ENCODE measurements around the gene TMEM9.
A peak's percentile ranks its signal among the peaks of the same experiment; 100 is the strongest.

The TMEM9 gene

DNA sequence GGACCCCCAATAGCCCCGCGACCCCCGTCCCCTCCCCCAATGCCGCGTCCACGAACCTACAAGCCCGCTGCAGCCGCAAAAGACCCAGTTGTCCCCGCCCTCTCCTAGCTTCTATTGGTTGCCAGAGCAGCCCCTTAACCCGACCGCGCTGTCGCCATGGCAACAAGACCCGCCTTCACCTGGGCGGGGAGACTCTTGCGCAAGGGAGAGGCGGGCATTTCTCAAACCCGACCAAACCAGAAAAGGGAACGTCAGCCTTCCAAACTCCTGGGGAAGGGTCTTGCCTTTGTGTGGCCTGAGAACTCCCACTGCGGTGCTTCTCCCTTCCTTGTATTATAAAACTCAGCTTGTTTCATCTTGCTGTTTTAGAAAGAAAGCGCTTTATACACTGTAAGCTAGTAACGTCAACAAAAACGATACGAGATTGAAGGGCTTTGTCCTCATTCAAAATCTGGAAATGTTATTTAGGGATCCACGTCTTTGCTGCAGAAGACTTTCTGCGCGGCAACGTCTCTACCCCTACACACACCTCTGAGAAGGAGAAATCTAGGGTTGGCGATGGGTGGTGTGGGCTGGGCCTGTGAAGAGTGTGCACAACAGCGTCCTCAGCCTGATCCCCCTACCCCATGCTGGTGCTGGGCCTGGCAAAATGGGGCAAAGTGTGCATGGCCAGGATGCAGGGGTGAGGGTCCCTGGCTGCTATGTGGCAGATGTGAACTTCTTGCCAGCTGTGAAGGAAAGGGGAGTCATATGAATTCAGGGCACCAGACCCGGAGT is at the start of gene TMEM9:
TSS of gene TMEM9 (minus strand) at position 86 of the 777 bp plus-strand sequence. CDS start 551 bp downstream, outside the sequence.
- H3K4me1 Mint-ChIP-seq, result peaks cover 21% of the 10 kb centered on the region

DNA sequence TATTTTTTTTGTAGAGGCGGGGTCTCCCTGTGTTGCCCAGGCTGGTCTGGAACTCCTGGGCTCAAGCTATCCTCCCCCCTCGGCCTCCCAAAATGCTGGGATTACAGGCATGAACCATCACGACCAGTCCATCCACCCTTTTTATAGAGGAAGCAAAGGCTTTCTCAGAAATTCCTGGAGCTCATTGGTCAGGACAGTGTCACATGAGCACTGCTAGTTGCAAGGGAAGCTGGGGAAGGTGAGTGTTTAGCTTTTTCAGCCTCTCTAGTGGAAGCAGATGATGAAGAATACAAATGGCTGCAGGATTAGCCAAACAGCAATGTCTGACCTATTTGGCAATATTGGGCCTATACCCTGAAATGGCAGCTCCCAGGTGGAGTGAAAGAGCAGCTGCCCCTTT is 44.3 kb upstream of the TMEM9 start:
- H3K4me1 Mint-ChIP-seq, result no peaks in the 10 kb centered on the region
- H3K9me3 Mint-ChIP-seq, result no peaks in the 10 kb centered on the region
- ATAC-seq (no peak), DNase-seq (no peak)
- H3K27me3 Mint-ChIP-seq, result no peaks in the 10 kb centered on the region
- no peak overlapping the region for H3K4me3 Mint-ChIP-seq
- H3K27ac Mint-ChIP-seq, result no peak overlapping the region

More for the DNA sequence above, at the start of gene TMEM9:
- ATAC-seq (peak; percentile 96), DNase-seq (peak; percentile 97 to 98)
- peak within 1 kb of the TSS; percentile 80 to 88 for H3K4me3 Mint-ChIP-seq
- peaks cover 32% of the 10 kb centered on the region for H3K27me3 Mint-ChIP-seq
- H3K27ac Mint-ChIP-seq, result peak within 1 kb of the TSS; percentile 87 to 88
- no peaks in the 10 kb centered on the region for H3K9me3 Mint-ChIP-seq

DNA sequence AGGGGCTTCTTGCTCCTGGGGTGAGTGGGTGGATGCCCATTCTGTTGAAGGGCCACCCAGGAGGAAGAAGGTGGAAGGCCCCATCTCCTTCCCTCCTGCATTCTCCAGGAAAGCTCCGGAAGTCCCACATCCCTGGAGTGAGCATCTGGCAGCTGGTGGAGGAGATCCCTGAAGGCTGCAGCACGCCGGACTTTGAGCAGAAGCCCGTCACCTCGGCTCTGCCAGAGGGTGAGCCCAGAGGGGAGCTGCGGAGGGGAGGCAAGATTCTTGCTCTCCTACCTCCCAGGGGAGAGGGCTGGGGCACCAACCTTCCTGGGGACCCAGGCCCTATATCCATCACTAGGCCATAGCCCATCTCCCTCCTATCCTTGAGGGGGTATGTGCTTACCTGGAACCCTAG is 39.8 kb upstream of the TMEM9 start:
- Mint-ChIP-seq H3K27ac (no peak overlapping the region), H3K4me3 (no peak overlapping the region), H3K9me3 (no peaks in the 10 kb centered on the region), H3K27me3 (peaks cover 28% of the 10 kb centered on the region), H3K4me1 (peaks cover 8% of the 10 kb centered on the region)
- ATAC-seq (no peak), DNase-seq (no peak)

DNA sequence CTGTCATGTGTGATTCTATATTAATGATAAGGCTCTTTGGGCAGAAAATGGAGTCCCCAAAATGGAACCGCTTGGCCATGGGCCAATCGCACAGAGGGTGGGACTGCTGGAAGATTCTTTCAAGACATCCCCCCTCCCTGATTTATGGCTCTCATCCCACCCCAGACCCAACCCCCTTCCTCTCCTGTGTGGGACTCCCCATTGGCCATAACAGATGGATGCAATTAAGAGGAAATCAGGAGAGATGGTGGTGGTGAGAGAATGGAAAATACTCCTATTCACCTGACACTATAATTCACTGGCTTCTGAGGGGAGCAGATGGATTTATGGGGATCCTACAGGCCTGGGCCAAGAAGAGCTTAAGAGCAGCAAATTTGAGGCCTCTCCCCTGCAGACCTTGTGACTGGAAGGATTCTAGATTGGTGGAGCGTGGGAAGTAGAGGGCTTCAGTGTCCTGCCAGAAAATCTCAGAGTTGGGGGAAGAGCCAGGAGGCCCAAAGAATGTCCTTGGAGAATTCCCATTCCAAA is 38.1 kb upstream of the TMEM9 start:
- DNase-seq (no peak), ATAC-seq (no peak)
- no peaks in the 10 kb centered on the region for H3K9me3 Mint-ChIP-seq
- H3K4me1 Mint-ChIP-seq, result peaks cover 8% of the 10 kb centered on the region
- H3K4me3 Mint-ChIP-seq, result no peak overlapping the region
- H3K27ac Mint-ChIP-seq, result no peak overlapping the region
- H3K27me3 Mint-ChIP-seq, result peaks cover 30% of the 10 kb centered on the region

DNA sequence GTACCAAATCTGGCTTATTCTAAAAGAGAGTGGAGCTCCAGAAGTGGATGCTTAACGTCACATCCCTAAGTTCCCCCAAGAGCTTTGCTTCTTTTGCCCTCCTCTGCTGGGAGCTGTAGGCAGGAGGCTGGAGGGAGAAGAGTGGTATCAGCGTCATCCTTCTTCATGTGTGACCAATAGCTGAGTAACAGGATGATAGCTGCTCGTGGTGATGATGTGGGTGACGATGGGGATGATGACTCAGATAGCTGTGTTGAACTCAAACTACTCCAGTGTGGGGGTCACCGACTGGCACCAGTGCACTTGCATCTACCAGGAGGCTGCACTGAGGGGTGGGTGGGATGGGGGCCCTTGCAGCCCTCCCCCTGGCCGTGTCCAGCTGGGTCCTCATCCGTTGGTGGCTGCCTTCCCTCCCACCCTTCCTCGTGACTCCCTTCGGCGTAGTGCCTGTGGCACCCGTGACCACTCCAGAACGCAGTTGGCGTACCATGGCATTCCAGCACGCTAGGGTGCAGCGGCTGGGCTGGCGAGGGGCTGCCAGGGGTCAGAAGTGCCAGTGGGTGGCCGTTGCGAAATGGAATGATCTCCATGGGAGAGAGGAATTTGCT is 37.5 kb upstream of the TMEM9 start:
- DNase-seq (peak in 1 of 2 donors; percentile 41), ATAC-seq (peak; percentile 92)
- Mint-ChIP-seq H3K9me3 (no peaks in the 10 kb centered on the region), H3K27ac (peak overlapping the region in 1 of 2 donors; percentile 36), H3K27me3 (peaks cover 30% of the 10 kb centered on the region), H3K4me3 (no peak overlapping the region), H3K4me1 (peaks cover 8% of the 10 kb centered on the region)

DNA sequence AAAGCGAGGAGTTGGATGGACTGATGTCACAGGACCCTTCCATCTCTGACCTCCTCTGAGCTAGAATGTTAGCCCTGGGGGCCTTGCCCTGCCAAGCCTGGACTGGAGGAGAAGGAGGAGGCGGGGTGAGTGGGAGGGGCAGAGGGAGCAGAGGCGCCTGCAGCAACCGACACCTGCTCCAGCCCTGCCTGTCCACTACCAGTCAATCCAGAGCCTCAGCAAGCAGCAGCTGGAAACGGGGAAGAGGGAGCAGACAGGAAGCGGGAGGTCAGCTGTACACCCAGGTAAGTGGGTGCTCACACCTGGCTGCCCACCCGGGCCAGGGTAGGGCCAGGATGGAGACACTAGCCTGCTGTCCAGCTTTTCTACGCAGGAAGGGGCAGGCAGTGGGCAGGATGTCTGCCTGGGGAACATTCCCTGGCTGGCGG is 36.4 kb upstream of the TMEM9 start, which contains the start of gene IGFN1:
TSS of gene IGFN1 (plus strand) at position 201 of the 428 bp plus-strand sequence. CDS start 2,470 bp downstream, outside the sequence.
- H3K4me3 Mint-ChIP-seq, result no peak within 1 kb of the TSS
- ATAC-seq (no peak), DNase-seq (no peak)
- peaks cover 8% of the 10 kb centered on the region for H3K4me1 Mint-ChIP-seq
- H3K27ac Mint-ChIP-seq, result peak within 1 kb of the TSS in 1 of 2 donors; percentile 36
- H3K9me3 Mint-ChIP-seq, result no peaks in the 10 kb centered on the region
- peaks cover 30% of the 10 kb centered on the region for H3K27me3 Mint-ChIP-seq

DNA sequence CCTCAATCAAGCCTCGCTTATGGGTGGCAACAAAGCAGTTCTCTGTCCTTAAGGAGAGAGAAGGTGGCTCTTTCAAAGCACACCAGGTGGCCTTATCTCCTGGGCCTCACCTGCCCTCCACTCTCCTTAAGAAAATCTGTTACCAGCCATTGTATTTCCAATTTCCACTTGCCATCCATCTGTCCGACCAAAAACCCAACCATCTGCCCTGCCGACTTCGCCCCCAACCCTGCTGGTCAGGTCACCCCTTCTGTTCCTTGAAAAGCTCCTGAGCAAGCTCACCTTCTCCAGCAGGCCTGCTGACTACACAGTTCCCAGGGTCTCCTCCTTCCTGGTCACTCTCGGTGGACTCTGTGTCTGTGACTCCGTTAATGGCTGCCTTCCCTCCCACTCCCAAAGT is 35.7 kb upstream of the TMEM9 start:
- ATAC-seq (no peak), DNase-seq (no peak)
- Mint-ChIP-seq H3K27ac (no peak overlapping the region), H3K4me3 (no peak overlapping the region), H3K27me3 (peaks cover 33% of the 10 kb centered on the region), H3K4me1 (peaks cover 8% of the 10 kb centered on the region), H3K9me3 (no peaks in the 10 kb centered on the region)

DNA sequence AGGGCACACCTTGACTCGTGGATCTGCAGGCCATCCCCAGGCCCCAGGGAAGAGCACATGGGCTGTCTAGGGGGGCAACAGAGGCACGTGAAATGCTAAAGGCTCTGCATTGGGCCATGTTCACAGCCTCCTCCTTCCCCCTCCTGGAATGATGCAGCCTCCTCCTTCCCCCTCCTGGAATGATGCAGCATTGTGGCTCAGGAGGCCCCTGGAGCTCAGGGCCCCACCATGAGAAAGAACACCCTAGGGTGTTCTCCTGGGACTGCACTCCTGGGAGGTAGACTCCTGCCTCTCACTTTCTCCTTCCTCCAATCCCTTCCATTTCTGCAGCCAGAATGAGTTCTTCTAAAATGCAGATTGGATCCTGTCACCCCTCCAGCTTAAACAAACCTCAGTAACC is 34.8 kb upstream of the TMEM9 start:
- Mint-ChIP-seq H3K4me1 (peaks cover 8% of the 10 kb centered on the region), H3K9me3 (no peaks in the 10 kb centered on the region), H3K4me3 (no peak overlapping the region), H3K27ac (peak overlapping the region in 1 of 2 donors; percentile 88), H3K27me3 (peaks cover 42% of the 10 kb centered on the region)
- ATAC-seq, result no peak
- no peak for DNase-seq

DNA sequence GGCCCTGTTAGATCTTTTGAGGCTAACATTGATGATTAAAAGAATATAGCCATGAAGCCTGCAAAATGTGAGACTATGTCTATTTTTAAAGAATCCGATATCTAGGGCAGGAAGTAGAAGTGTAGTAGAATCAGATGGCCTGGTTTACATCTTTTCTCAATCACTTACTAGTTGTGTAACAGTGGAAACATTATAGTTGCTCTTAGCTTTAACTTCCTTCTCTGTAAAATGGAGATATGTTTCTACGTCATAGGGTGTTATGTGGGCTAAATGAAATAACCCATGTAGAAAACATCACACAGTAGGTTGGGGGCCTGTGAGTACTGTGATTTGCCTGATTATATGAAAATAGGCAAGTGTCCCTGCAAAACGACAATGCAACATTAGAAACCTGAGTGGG is 31.9 kb upstream of the TMEM9 start:
- Mint-ChIP-seq H3K27me3 (peaks cover 57% of the 10 kb centered on the region), H3K4me3 (no peak overlapping the region), H3K4me1 (peaks cover 2% of the 10 kb centered on the region), H3K9me3 (no peaks in the 10 kb centered on the region), H3K27ac (no peak overlapping the region)
- DNase-seq (no peak), ATAC-seq (no peak)

DNA sequence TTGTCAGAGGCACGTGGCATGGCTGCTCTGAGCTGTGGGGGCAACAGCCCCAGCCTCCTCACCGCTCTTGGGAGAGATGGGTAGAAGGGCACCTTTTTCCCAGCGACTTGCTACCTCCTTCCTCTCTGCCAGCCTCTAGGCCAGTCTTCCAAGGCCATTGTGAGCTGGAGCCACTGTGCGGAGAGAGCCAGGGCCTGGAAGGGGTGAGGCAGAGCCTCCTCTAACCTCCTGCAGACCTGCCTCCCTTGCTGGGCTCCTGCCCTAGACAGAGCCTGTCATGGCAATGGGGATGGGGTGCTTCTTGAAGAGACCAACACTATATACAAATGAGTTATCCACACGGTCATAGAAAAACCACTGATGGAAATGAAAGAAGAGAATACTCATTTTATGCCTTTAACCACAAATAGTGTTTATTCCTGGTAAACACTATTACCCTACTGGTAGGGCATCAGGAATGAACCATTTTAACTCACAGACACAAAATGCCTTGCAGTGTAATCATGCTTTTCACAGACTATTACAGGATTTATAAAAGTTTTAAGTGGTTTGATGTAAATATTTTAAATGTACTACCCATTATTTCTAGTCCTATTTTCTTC is 31.4 kb upstream of the TMEM9 start:
- DNase-seq (no peak), ATAC-seq (peak; percentile 79)
- Mint-ChIP-seq H3K9me3 (no peaks in the 10 kb centered on the region), H3K4me1 (no peaks in the 10 kb centered on the region), H3K27ac (no peak overlapping the region), H3K4me3 (no peak overlapping the region), H3K27me3 (peaks cover 56% of the 10 kb centered on the region)

DNA sequence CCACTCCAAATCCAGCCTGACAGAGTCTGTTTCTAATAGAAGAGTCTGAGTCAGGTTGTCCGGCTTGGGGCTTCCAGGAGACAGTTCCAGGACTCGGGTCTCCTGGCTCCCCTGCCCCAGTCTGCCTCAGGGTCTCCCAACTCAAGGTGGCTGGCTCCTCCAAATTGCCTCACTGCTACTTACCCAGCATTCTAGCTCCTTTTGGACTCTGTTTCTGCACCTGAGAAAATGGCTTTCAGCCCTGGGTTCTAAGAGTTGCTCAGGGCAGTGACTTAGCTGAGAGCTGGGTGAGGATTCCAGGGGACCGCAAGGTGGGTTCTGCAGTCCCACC is 30.8 kb upstream of the TMEM9 start:
- Mint-ChIP-seq H3K4me1 (no peaks in the 10 kb centered on the region), H3K4me3 (no peak overlapping the region), H3K27me3 (peaks cover 54% of the 10 kb centered on the region), H3K9me3 (no peaks in the 10 kb centered on the region), H3K27ac (no peak overlapping the region)
- ATAC-seq (no peak), DNase-seq (no peak)

DNA sequence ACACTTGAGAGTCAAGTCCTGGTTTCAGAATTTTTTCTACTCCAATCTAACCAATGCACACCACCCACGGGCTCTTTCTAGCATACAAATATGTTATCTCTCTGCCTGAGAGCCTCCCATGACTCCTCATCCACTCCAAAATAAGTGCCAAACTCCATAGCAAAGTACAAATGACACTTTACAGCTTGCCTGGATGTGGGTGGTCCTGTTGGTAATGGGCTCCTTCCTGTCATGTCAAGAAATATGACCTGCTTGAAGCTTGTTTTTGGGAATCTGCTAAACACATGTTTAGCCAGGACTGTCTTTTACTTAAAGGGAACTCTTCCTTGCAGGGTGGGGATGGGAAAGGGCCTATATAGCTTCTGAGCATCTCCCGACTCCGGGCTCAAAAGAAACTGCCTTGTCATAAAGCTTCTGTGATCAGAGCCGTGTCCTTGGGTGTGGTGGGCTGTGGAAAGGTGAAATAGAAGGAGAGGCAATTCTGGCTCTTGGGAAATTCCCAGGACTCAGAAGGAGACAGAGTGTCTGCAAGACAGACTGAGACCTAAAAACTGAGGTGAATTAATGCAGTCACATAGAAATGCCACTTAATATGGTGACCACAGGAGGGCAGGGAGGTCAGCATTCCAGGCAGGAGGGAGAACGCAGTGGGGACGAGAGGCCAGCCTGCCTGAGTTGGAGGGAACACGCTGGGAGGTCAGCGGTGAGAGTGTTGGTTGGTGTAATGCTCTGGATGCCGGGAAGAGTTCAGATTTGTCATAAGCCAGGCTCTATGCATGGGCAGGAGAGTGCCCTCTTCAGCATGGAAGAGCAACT is 30.2 kb upstream of the TMEM9 start:
- no peak for DNase-seq

DNA sequence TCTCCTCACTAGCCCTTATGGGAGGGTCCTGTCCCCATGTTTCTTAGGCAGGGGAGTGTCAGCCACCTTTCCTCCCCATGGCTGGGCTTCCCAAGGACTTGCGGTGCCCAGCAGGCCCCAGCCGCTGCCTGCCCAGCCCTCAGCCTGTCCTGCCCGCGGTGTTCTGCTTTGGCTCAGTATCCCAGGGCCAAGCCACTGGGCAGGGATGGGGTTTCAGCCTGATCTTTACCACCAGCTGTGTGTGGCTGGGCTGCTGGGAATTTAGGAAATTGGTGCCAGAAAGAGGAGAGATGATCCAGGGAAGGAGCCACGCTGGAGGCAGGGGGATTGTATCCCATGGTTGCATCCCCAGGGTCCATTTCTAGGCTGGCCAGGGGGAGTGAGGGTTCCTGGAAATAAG is 29.5 kb upstream of the TMEM9 start:
- no peak overlapping the region for H3K4me3 Mint-ChIP-seq
- peaks cover 55% of the 10 kb centered on the region for H3K27me3 Mint-ChIP-seq
- no peaks in the 10 kb centered on the region for H3K4me1 Mint-ChIP-seq
- H3K27ac Mint-ChIP-seq, result no peak overlapping the region
- H3K9me3 Mint-ChIP-seq, result peaks cover 0 to 6% of the 10 kb centered on the region in 2 donors
- DNase-seq (no peak), ATAC-seq (no peak)

More for the DNA sequence above, 30.2 kb upstream of the TMEM9 start:
- Mint-ChIP-seq H3K27ac (no peak overlapping the region), H3K4me1 (no peaks in the 10 kb centered on the region), H3K27me3 (peaks cover 54% of the 10 kb centered on the region), H3K9me3 (no peaks in the 10 kb centered on the region), H3K4me3 (no peak overlapping the region)
- peak; percentile 55 for ATAC-seq

DNA sequence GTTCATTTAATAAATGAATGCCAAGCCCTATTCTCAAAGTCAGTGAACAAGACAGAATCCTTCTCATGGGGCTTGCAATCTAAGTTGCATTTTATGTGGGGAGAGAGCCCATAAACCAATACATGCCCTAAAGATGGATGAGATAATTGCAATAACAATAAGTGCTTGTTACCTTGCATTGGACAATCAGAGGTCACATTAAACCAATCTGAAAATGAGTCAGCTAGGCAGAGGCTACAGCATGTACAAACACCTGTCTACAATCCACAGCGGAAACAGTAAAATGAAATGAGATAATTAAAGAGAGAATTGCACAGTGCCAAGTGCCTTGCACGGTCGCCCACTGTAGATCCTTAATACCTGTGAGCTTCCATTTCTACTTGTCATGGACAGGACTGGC is 28.9 kb upstream of the TMEM9 start:
- no peak for DNase-seq
- Mint-ChIP-seq H3K4me1 (no peaks in the 10 kb centered on the region), H3K4me3 (no peak overlapping the region), H3K9me3 (peaks cover 0 to 7% of the 10 kb centered on the region in 2 donors), H3K27ac (peak overlapping the region in 1 of 2 donors; percentile 7), H3K27me3 (peaks cover 56% of the 10 kb centered on the region)
- ATAC-seq, result no peak

DNA sequence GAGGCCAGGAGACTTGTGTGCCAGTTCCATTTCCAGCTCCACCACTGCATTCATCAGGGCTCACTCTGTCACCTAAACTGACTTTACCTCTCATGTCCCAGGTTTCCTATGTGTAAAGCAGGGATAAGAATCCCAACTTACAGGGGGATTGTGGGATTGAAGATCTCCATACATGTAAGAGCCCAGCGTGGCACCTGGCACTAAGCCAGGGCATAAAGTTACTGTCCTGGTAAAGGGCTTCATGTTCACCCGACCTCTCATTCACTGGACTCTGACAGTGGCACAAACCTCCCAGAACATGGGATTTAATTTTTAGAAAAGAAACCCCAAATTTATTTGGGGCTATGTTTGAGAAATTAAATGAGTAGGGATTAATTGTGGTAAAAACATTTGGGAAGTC is 27.5 kb upstream of the TMEM9 start:
- peaks cover 0 to 7% of the 10 kb centered on the region in 2 donors for H3K9me3 Mint-ChIP-seq
- H3K4me3 Mint-ChIP-seq, result no peak overlapping the region
- DNase-seq, result no peak
- ATAC-seq, result no peak
- peaks cover 70% of the 10 kb centered on the region for H3K27me3 Mint-ChIP-seq
- H3K4me1 Mint-ChIP-seq, result no peaks in the 10 kb centered on the region
- no peak overlapping the region for H3K27ac Mint-ChIP-seq

Measured in stimulated activated naive CD8-positive, alpha-beta T cell treated with anti-CD3 and anti-CD28 coated beads, Interleukin-15, amount 100 ng/mL, for 72 hours (primary cell).